Measurements from ENCODE around the gene POLN. TPM values are rescaled to one million over a fixed set of nuclear protein-coding genes. Genes with fewer than 3 reads are reported as not detected.
A peak's percentile ranks its signal among the peaks of the same experiment; 100 is the strongest.

POLN gene
- polyA plus RNA-seq, 3 donors, result 0.08 to 0.33 (median 0.28) TPM

DNA sequence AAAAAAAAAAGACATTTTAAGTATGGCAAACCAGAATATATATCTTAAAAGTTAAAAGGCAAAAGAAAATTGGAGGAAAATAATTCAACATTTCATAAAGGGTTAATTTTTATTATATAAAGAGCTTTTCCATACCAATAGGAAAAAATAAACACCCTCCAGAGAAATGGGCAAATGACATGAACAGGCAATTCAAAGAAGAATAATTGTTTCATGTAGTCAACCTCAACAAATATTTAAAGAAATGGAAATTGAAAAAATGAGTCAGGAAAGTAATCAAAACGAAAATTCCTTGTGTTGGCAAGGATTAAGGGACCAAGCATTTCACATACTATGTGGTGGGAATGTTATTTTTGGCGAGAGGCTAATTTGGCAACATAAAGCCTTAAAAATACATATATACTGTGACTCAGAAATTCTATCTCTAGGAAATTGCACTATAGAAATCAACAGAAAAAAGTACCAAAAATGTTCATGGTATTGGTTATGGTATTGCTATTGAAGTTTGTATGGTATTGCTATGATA, 87.6 kb downstream of the POLN start:
- Histone ChIP-seq H3K4me3 (replicated peaks in 1 of 3; ENCODE audit: low read depth in 2 of 3, low read length in 3 of 3) (no peak overlapping the region), H3K9me3 (replicated peaks in 1 of 2; ENCODE audit: control insufficient read depth in 1 of 2, insufficient read depth in 1 of 2, low read length in 2 of 2) (peaks cover 0 to 6% of the 10 kb centered on the region in 2 donors), H3K4me1 (ENCODE audit: control insufficient read depth in 1 of 2, insufficient read depth in 2 of 2, low read length in 2 of 2) (no peaks in the 10 kb centered on the region), H3K36me3 (replicated peaks in 1 of 2; ENCODE audit: control insufficient read depth in 1 of 2, insufficient read depth in 2 of 2, low read length in 2 of 2) (no peaks in the 10 kb centered on the region), H3K9ac (ENCODE audit: insufficient read depth, low read length, poor library complexity, severe bottlenecking) (no peak overlapping the region), H2AFZ (ENCODE audit: insufficient read depth, low read depth, low read length, poor library complexity, severe bottlenecking) (no peak overlapping the region), H3K27ac (ENCODE audit: low read depth in 1 of 2, low read length in 2 of 2) (no peak overlapping the region), H3K4me2 (replicated peaks; ENCODE audit: extremely low read depth, low read length, poor library complexity, severe bottlenecking) (no peak overlapping the region), H3K27me3 (ENCODE audit: control insufficient read depth in 2 of 2, insufficient read depth in 2 of 2, low read length in 2 of 2) (no peaks in the 10 kb centered on the region), H4K20me1 (ENCODE audit: insufficient read depth, low read length) (no peaks in the 10 kb centered on the region), H3K79me2 (ENCODE audit: insufficient read depth, low read length) (no peaks in the 10 kb centered on the region)
- H3K9me3 Mint-ChIP-seq, result peaks cover 0 to 11% (median 5%) of the 10 kb centered on the region in 7 donors
- TF ChIP-seq, protein P1, sequence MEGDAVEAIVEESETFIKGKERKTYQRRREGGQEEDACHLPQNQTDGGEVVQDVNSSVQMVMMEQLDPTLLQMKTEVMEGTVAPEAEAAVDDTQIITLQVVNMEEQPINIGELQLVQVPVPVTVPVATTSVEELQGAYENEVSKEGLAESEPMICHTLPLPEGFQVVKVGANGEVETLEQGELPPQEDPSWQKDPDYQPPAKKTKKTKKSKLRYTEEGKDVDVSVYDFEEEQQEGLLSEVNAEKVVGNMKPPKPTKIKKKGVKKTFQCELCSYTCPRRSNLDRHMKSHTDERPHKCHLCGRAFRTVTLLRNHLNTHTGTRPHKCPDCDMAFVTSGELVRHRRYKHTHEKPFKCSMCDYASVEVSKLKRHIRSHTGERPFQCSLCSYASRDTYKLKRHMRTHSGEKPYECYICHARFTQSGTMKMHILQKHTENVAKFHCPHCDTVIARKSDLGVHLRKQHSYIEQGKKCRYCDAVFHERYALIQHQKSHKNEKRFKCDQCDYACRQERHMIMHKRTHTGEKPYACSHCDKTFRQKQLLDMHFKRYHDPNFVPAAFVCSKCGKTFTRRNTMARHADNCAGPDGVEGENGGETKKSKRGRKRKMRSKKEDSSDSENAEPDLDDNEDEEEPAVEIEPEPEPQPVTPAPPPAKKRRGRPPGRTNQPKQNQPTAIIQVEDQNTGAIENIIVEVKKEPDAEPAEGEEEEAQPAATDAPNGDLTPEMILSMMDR (IDR thresholded peaks at IDR 0.05), result no peak
- H3K36me3 Mint-ChIP-seq, result no peaks in the 10 kb centered on the region
- no peak overlapping the region for H3K27ac Mint-ChIP-seq
- no peak overlapping the region for H3K4me3 Mint-ChIP-seq
- no peaks in the 10 kb centered on the region for H3K4me1 Mint-ChIP-seq
- no peak for DNase-seq
- WGBS (ENCODE audit: insufficient coverage), result no CpG with 5 or more reads among the region's 2 CpGs
- intact Hi-C loops (cut with micrococcal nuclease), result no loop called here
- peaks cover 1 to 17% (median 10%) of the 10 kb centered on the region in 3 donors for H3K27me3 Mint-ChIP-seq (ENCODE audit: low read depth in 3 of 3)

DNA sequence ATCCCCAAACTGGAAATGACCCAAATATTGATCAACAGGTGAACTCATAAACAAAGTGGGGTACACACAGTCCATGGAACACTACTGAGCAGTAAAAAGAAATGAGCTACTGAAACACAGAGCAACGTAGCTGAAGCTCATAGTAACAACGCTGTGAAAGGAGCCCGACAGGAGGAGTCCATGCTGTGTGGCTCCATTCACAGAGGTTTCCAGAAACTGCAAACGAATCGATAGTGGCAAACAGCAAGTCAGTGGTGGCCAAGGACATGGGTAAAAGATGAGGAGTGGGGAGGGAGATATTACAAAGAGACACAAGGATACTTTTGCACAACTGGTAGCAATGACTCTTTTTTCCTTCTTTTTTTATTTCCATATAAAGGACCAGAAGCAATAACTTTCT, 90.4 kb downstream of the POLN start:
- no peak overlapping the region for H3K27ac Mint-ChIP-seq
- peaks cover 0 to 14% (median 6%) of the 10 kb centered on the region in 7 donors for H3K9me3 Mint-ChIP-seq
- H3K4me3 Mint-ChIP-seq, result peak overlapping the region in 1 of 2 donors; percentile 68
- Histone ChIP-seq H3K4me2 (replicated peaks; ENCODE audit: extremely low read depth, low read length, poor library complexity, severe bottlenecking) (no peak overlapping the region), H3K4me3 (replicated peaks in 1 of 3; ENCODE audit: low read depth in 2 of 3, low read length in 3 of 3) (no peak overlapping the region), H3K27me3 (ENCODE audit: control insufficient read depth in 2 of 2, insufficient read depth in 2 of 2, low read length in 2 of 2) (no peaks in the 10 kb centered on the region), H2AFZ (ENCODE audit: insufficient read depth, low read depth, low read length, poor library complexity, severe bottlenecking) (no peak overlapping the region), H3K9me3 (replicated peaks in 1 of 2; ENCODE audit: control insufficient read depth in 1 of 2, insufficient read depth in 1 of 2, low read length in 2 of 2) (peaks cover 0 to 6% of the 10 kb centered on the region in 2 donors), H3K79me2 (ENCODE audit: insufficient read depth, low read length) (no peaks in the 10 kb centered on the region), H3K27ac (ENCODE audit: low read depth in 1 of 2, low read length in 2 of 2) (no peak overlapping the region), H3K4me1 (ENCODE audit: control insufficient read depth in 1 of 2, insufficient read depth in 2 of 2, low read length in 2 of 2) (no peaks in the 10 kb centered on the region), H4K20me1 (ENCODE audit: insufficient read depth, low read length) (no peaks in the 10 kb centered on the region), H3K9ac (ENCODE audit: insufficient read depth, low read length, poor library complexity, severe bottlenecking) (no peak overlapping the region), H3K36me3 (replicated peaks in 1 of 2; ENCODE audit: control insufficient read depth in 1 of 2, insufficient read depth in 2 of 2, low read length in 2 of 2) (no peaks in the 10 kb centered on the region)
- 91% methylated on average over 4 of the region's 5 CpGs for WGBS (ENCODE audit: insufficient coverage)
- H3K27me3 Mint-ChIP-seq (ENCODE audit: low read depth in 3 of 3), result peaks cover 2 to 17% (median 14%) of the 10 kb centered on the region in 3 donors
- no peaks in the 10 kb centered on the region for H3K36me3 Mint-ChIP-seq
- DNase-seq, result no peak
- H3K4me1 Mint-ChIP-seq, result no peaks in the 10 kb centered on the region
- intact Hi-C loops (cut with micrococcal nuclease), result no loop called here
- TF ChIP-seq, protein P1 (IDR thresholded peaks at IDR 0.05), result no peak

Measured in CD14-positive monocyte (primary cell).